ENCODE data around the gene SMARCE1. TPM values are rescaled to one million over a fixed set of nuclear protein-coding genes. Genes with fewer than 3 reads are reported as not detected.

Gene SMARCE1
- total and polyA plus RNA-seq, 11 donors: 38.6 to 88.0 (median 59.4) TPM

- no peak for DNase-seq
- no peak overlapping the region for H3K4me3 ChIP-seq
- no peak overlapping the region for H3K27ac ChIP-seq
- no peak for ATAC-seq
- no peaks in the 10 kb centered on the region for H3K9me3 ChIP-seq
- no peaks in the 10 kb centered on the region for H3K4me1 ChIP-seq
- WGBS, 4 donors: 81 to 89% (median 84%) methylated on average over 9 of the region's 9 CpGs
- TF ChIP-seq CTCF (IDR thresholded peaks at IDR 0.05) (no peak), POLR2A (IDR thresholded peaks at IDR 0.05) (no peak)
- H3K27me3 ChIP-seq: peaks cover 0 to 39% (median 9%) of the 10 kb centered on the region in 9 donors
- intact Hi-C loops (cut with DNase I): loop anchor here in 1 of 10 donors (10.0 kb wide), 1 partner anchor 60 kb away; the partner anchor contains the start of gene KRT25
- H3K36me3 ChIP-seq: no peaks in the 10 kb centered on the region
Observed at GRCh38 chr17:40694584-40694983, 47.0 kb upstream of the SMARCE1 start.

GRCh38 chr17:40687106-40687505 lies 39.5 kb upstream of the SMARCE1 start:
- DNase-seq: no peak
- H3K4me3 ChIP-seq: no peak overlapping the region
- peaks cover 0 to 9% (median 0%) of the 10 kb centered on the region in 9 donors for H3K27me3 ChIP-seq
- intact Hi-C loops (cut with DNase I): no loop called here
- WGBS, 4 donors: 85 to 91% (median 89%) methylated on average over 5 of the region's 5 CpGs
- ATAC-seq: no peak
- H3K36me3 ChIP-seq: no peaks in the 10 kb centered on the region
- H3K9me3 ChIP-seq: no peaks in the 10 kb centered on the region
- no peak for TF ChIP-seq POLR2A (IDR thresholded peaks at IDR 0.05)
- TF ChIP-seq CTCF (IDR thresholded peaks at IDR 0.05): no peak
- no peak overlapping the region for H3K27ac ChIP-seq
- no peaks in the 10 kb centered on the region for H3K4me1 ChIP-seq

- H3K27me3 ChIP-seq: peaks cover 0 to 11% (median 0%) of the 10 kb centered on the region in 9 donors
- ATAC-seq: no peak
- WGBS, 4 donors: 43 to 47% (median 46%) methylated on average over 4 of the region's 4 CpGs
- intact Hi-C loops (cut with DNase I): no loop called here
- no peak for DNase-seq
- H3K36me3 ChIP-seq: no peaks in the 10 kb centered on the region
- no peak for TF ChIP-seq CTCF (IDR thresholded peaks at IDR 0.05)
- no peak for TF ChIP-seq POLR2A (IDR thresholded peaks at IDR 0.05)
- no peaks in the 10 kb centered on the region for H3K9me3 ChIP-seq
- no peak overlapping the region for H3K4me3 ChIP-seq
- no peaks in the 10 kb centered on the region for H3K4me1 ChIP-seq
- no peak overlapping the region for H3K27ac ChIP-seq
Observed at GRCh38 chr17:40686192-40686591, 38.6 kb upstream of the SMARCE1 start.

- ATAC-seq (no peak), DNase-seq (no peak)
- H3K36me3 ChIP-seq: no peaks in the 10 kb centered on the region
- no peaks in the 10 kb centered on the region for H3K4me1 ChIP-seq
- intact Hi-C loops (cut with DNase I): no loop called here
- H3K9me3 ChIP-seq: no peaks in the 10 kb centered on the region
- TF ChIP-seq POLR2A (IDR thresholded peaks at IDR 0.05) (no peak), CTCF (IDR thresholded peaks at IDR 0.05) (no peak)
- H3K27me3 ChIP-seq: peaks cover 0 to 33% (median 0%) of the 10 kb centered on the region in 9 donors
- no peak overlapping the region for H3K4me3 ChIP-seq
- no peak overlapping the region for H3K27ac ChIP-seq
Observed at GRCh38 chr17:40680998-40681397, 33.4 kb upstream of the SMARCE1 start.
